ENCODE measurements around the gene SLC44A5. TPM values are rescaled to one million over a fixed set of nuclear protein-coding genes. Genes with fewer than 3 reads are reported as not detected.

Gene SLC44A5
- total RNA-seq, 1 donor from 2014 or later, result 4.1 TPM

DNA sequence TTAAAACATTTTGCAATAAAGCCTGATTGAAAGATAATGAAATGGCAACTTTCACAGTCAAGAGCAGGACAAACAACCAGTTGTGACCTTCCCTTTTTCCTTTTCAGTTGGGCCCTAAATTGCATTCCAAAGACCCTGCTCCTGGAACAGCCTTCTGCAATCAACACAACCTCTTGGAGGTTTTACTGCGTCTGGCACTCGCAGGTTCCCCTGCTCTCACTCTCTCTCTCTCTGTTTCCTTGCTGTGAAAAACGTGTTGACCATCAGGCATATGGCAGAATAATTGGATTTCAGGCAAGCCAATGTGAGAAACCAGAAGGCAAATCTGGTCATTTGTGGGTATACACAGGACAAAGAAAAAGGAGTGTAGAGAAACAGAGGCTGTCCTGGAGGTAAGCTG, 23.2 kb downstream of the SLC44A5 start:
- DNase-seq (ENCODE audit: low spot score in 2 of 2, unreplicated experiment in 2 of 2), result no peak
- Mint-ChIP-seq H3K27ac (no peak overlapping the region), H3K9me3 (peaks cover 5% of the 10 kb centered on the region), H3K27me3 (ENCODE audit: low read depth) (peaks cover under 1% of the 10 kb centered on the region), H3K4me3 (no peak overlapping the region), H3K36me3 (no peaks in the 10 kb centered on the region), H3K4me1 (no peaks in the 10 kb centered on the region)
- no peak for TF ChIP-seq CTCF (IDR thresholded peaks at IDR 0.05; ENCODE audit: unreplicated experiment)

DNA sequence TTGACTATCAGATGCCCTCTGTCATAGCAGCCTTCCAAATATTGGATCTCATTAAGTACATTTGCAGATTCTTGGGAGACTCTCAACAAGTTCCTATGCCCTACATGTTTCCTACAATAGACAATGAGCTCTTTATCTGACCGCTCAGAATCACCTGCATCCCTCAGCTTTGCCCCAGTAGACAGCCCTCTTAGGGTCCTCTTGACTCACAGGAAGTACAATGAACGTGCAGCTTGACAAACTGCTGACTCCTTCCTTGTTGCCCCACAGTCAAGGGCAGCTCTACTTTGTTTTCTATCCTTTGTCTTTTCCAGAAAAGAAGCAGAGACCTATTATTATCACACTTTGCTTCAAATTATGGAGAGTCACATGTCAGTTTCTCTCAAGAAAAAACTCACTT, 27.6 kb downstream of the SLC44A5 start:
- H3K27ac Mint-ChIP-seq, result no peak overlapping the region
- H3K4me3 Mint-ChIP-seq, result no peak overlapping the region
- no peaks in the 10 kb centered on the region for H3K9me3 Mint-ChIP-seq
- H3K4me1 Mint-ChIP-seq, result no peaks in the 10 kb centered on the region
- DNase-seq (ENCODE audit: low spot score in 2 of 2, unreplicated experiment in 2 of 2), result no peak
- no peak for TF ChIP-seq CTCF (IDR thresholded peaks at IDR 0.05; ENCODE audit: unreplicated experiment)
- H3K36me3 Mint-ChIP-seq, result no peaks in the 10 kb centered on the region
- H3K27me3 Mint-ChIP-seq (ENCODE audit: low read depth), result no peaks in the 10 kb centered on the region

- H3K4me3 Mint-ChIP-seq, result no peak overlapping the region
- no peaks in the 10 kb centered on the region for H3K27me3 Mint-ChIP-seq (ENCODE audit: low read depth)
- DNase-seq (ENCODE audit: low spot score in 2 of 2, unreplicated experiment in 2 of 2), result no peak
- TF ChIP-seq CTCF (IDR thresholded peaks at IDR 0.05; ENCODE audit: unreplicated experiment), result no peak
- H3K36me3 Mint-ChIP-seq, result no peaks in the 10 kb centered on the region
- no peak overlapping the region for H3K27ac Mint-ChIP-seq
- H3K9me3 Mint-ChIP-seq, result no peaks in the 10 kb centered on the region
- no peaks in the 10 kb centered on the region for H3K4me1 Mint-ChIP-seq
Observed at GRCh38 chr1:75582725-75583261, 28.1 kb downstream of the SLC44A5 start.

GRCh38 chr1:75579046-75579445, 31.9 kb downstream of the SLC44A5 start:
- no peak for TF ChIP-seq CTCF (IDR thresholded peaks at IDR 0.05; ENCODE audit: unreplicated experiment)
- DNase-seq (ENCODE audit: low spot score in 2 of 2, unreplicated experiment in 2 of 2), result no peak
- Mint-ChIP-seq H3K4me1 (no peaks in the 10 kb centered on the region), H3K27ac (no peak overlapping the region), H3K27me3 (ENCODE audit: low read depth) (peaks cover 11% of the 10 kb centered on the region), H3K9me3 (no peaks in the 10 kb centered on the region), H3K4me3 (no peak overlapping the region), H3K36me3 (no peaks in the 10 kb centered on the region)

- no peaks in the 10 kb centered on the region for H3K9me3 Mint-ChIP-seq
- no peak for DNase-seq (ENCODE audit: low spot score in 2 of 2, unreplicated experiment in 2 of 2)
- peaks cover 19% of the 10 kb centered on the region for H3K27me3 Mint-ChIP-seq (ENCODE audit: low read depth)
- TF ChIP-seq CTCF (IDR thresholded peaks at IDR 0.05; ENCODE audit: unreplicated experiment), result no peak
- H3K36me3 Mint-ChIP-seq, result no peaks in the 10 kb centered on the region
- no peak overlapping the region for H3K27ac Mint-ChIP-seq
- H3K4me1 Mint-ChIP-seq, result no peaks in the 10 kb centered on the region
- no peak overlapping the region for H3K4me3 Mint-ChIP-seq
Observed at GRCh38 chr1:75575837-75576236, 35.1 kb downstream of the SLC44A5 start.

DNA sequence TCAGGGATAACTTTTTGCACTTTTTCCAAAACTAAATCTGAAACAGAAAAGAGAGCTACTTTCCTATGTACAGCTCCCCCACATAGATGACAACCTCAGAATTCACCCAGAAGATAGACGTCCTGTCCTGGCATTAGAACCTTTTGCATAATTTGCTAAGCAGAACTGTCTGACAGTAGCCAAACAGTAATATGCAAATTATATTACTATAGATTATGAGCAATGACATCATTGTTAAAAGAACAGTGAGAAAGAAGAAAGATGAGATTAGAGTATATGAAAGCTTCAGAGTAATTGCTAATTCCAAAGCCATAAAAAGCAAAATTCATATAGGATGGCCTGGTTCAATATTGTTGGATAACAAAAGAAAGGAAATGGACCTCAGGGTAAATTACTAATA, 43.7 kb downstream of the SLC44A5 start:
- Mint-ChIP-seq H3K4me3 (no peak overlapping the region), H3K36me3 (no peaks in the 10 kb centered on the region)

More for the DNA sequence above, 43.7 kb downstream of the SLC44A5 start:
- H3K27ac Mint-ChIP-seq, result no peak overlapping the region
- no peaks in the 10 kb centered on the region for H3K9me3 Mint-ChIP-seq
- no peak for DNase-seq (ENCODE audit: low spot score in 2 of 2, unreplicated experiment in 2 of 2)
- peaks cover 15% of the 10 kb centered on the region for H3K27me3 Mint-ChIP-seq (ENCODE audit: low read depth)
- no peak for TF ChIP-seq CTCF (IDR thresholded peaks at IDR 0.05; ENCODE audit: unreplicated experiment)
- peaks cover 2% of the 10 kb centered on the region for H3K4me1 Mint-ChIP-seq
